Measurements from ENCODE around the gene GJB6.

GRCh38 chr13:20192836-20193161 lies 39.3 kb downstream of the GJB6 start, which contains the start of gene GJB2:
- TF ChIP-seq CTCF (IDR thresholded peaks at IDR 0.05): no peak
- no peak for TF ChIP-seq POLR2A (IDR thresholded peaks at IDR 0.05)
- TF ChIP-seq POLR2AphosphoS5 (IDR thresholded peaks at IDR 0.05; ENCODE audit: insufficient read depth in 1 of 2, low read depth in 1 of 2): no peak

Measured in vagina (tissue), 2 donors.